ENCODE measurements around the gene OCA2. TPM values are rescaled to one million over a fixed set of nuclear protein-coding genes. Genes with fewer than 3 reads are reported as not detected.

The OCA2 gene
- total RNA-seq, 3 donors from 2014 or later (not counting 1 experiment from before 2014, with no cell fraction given), result 0.35 to 1.5 (median 0.56) TPM

GRCh38 chr15:27707257-27707656 lies 391.9 kb downstream of the OCA2 start:
- H3K4me3 ChIP-seq (ENCODE audit: low read length), result no peak overlapping the region
- no peaks in the 10 kb centered on the region for H3K4me1 Mint-ChIP-seq
- 91% methylated on average over 2 of the region's 2 CpGs for WGBS (ENCODE audit: insufficient coverage)
- no peak overlapping the region for H3K27ac ChIP-seq (ENCODE audit: low read length)
- intact Hi-C loops (cut with micrococcal nuclease), result no loop called here
- no peaks in the 10 kb centered on the region for H3K4me1 ChIP-seq (ENCODE audit: control insufficient read depth, insufficient read depth, low read length)
- no peak overlapping the region for H3K27ac Mint-ChIP-seq
- no peaks in the 10 kb centered on the region for H3K27me3 Mint-ChIP-seq (ENCODE audit: low read depth in 2 of 2)
- no peak for TF ChIP-seq CTCF (IDR thresholded peaks at IDR 0.05)
- H3K9me3 ChIP-seq (ENCODE audit: control insufficient read depth, insufficient read depth, low read length), result no peaks in the 10 kb centered on the region
- DNase-seq, result no peak
- no peaks in the 10 kb centered on the region for H3K36me3 ChIP-seq (ENCODE audit: control insufficient read depth, insufficient read depth, low read length)
- H3K4me3 Mint-ChIP-seq, result no peak overlapping the region
- no peak for ATAC-seq
- H3K9me3 Mint-ChIP-seq, result peaks cover 17% of the 10 kb centered on the region in 2 donors
- H3K27me3 ChIP-seq (ENCODE audit: control insufficient read depth, insufficient read depth, low read length), result no peaks in the 10 kb centered on the region
- H3K36me3 Mint-ChIP-seq, result peaks cover 17% of the 10 kb centered on the region

DNA sequence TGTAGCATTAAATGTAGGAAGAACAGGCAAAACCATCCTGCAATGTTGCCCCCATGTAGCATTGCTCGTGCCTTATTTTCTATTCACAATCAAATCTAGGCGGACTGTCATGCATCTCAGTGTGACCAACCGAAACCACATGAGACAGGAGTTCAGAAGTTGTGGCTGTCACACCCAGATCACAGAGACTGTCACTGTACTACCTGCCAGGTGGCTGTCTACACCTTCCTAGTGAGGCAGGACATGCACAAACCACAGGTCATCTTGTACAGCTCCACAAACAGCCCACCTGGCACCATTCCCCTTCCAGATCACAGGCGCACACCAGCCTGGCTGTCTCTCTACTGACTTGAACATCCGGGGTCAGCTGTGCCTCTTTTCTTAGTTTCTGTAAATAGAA lies 392.8 kb downstream of the OCA2 start:
- no peak for TF ChIP-seq CTCF (IDR thresholded peaks at IDR 0.05)
- Histone ChIP-seq H3K27ac (ENCODE audit: low read length) (no peak overlapping the region), H3K27me3 (ENCODE audit: control insufficient read depth, insufficient read depth, low read length) (no peaks in the 10 kb centered on the region), H3K9me3 (ENCODE audit: control insufficient read depth, insufficient read depth, low read length) (peaks cover 7% of the 10 kb centered on the region), H3K4me3 (ENCODE audit: low read length) (no peak overlapping the region), H3K4me1 (ENCODE audit: control insufficient read depth, insufficient read depth, low read length) (no peaks in the 10 kb centered on the region), H3K36me3 (ENCODE audit: control insufficient read depth, insufficient read depth, low read length) (no peaks in the 10 kb centered on the region)
- no peaks in the 10 kb centered on the region for H3K27me3 Mint-ChIP-seq (ENCODE audit: low read depth in 2 of 2)
- no peaks in the 10 kb centered on the region for H3K4me1 Mint-ChIP-seq
- intact Hi-C loops (cut with micrococcal nuclease), result no loop called here
- peaks cover 12 to 17% of the 10 kb centered on the region in 2 donors for H3K9me3 Mint-ChIP-seq
- ATAC-seq (no peak), DNase-seq (no peak)
- 93% methylated on average over 5 of the region's 5 CpGs for WGBS (ENCODE audit: insufficient coverage)
- no peak overlapping the region for H3K4me3 Mint-ChIP-seq
- peaks cover 7% of the 10 kb centered on the region for H3K36me3 Mint-ChIP-seq
- no peak overlapping the region for H3K27ac Mint-ChIP-seq

DNA sequence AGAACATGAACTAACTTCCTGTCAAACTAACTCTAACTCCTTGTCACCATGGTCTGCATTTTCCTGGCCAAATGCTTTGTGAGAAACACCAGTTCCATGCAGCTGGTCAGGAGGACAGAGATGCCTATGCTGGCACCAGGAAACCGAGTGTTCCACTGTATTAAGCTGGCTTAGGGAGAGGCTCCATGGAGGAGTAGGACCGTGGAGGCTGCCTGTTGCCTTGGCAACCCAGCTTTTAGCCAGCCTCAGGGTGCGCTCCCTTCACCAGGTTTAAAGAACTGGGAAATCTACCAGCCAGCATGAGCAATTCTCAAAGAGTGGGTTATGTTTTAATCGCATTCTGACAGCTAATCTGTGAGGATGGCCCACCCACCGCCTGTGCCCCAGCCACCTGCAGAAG lies 394.1 kb downstream of the OCA2 start:
- intact Hi-C loops (cut with micrococcal nuclease), result no loop called here
- Histone ChIP-seq H3K27ac (ENCODE audit: low read length) (no peak overlapping the region), H3K27me3 (ENCODE audit: control insufficient read depth, insufficient read depth, low read length) (no peaks in the 10 kb centered on the region), H3K4me1 (ENCODE audit: control insufficient read depth, insufficient read depth, low read length) (no peaks in the 10 kb centered on the region), H3K36me3 (ENCODE audit: control insufficient read depth, insufficient read depth, low read length) (no peaks in the 10 kb centered on the region), H3K4me3 (ENCODE audit: low read length) (no peak overlapping the region), H3K9me3 (ENCODE audit: control insufficient read depth, insufficient read depth, low read length) (peaks cover 7% of the 10 kb centered on the region)
- Mint-ChIP-seq H3K27me3 (ENCODE audit: low read depth in 2 of 2) (no peaks in the 10 kb centered on the region), H3K36me3 (no peaks in the 10 kb centered on the region), H3K4me1 (no peaks in the 10 kb centered on the region), H3K9me3 (peaks cover 10 to 11% of the 10 kb centered on the region in 2 donors), H3K4me3 (no peak overlapping the region), H3K27ac (no peak overlapping the region)
- no peak for ATAC-seq
- TF ChIP-seq CTCF (IDR thresholded peaks at IDR 0.05), result no peak
- DNase-seq, result no peak
- 83% methylated on average over 5 of the region's 5 CpGs for WGBS (ENCODE audit: insufficient coverage)

Other genes with a start within 250 kb of the OCA2 start
- gene HERC2, start 222.9 kb upstream of the OCA2 start, total RNA-seq, result 10 to 100 TPM; 54.2 to 64.0 (median 63.9) TPM